ENCODE measurements around the gene SOHLH1.

SOHLH1 gene

GRCh38 chr9:135659252-135659651, 40.0 kb downstream of the SOHLH1 start:
- DNase-seq: no peak

GRCh38 chr9:135657416-135657815, 41.9 kb downstream of the SOHLH1 start:
- DNase-seq: no peak

GRCh38 chr9:135655317-135655716, 44.0 kb downstream of the SOHLH1 start:
- no peak for DNase-seq

GRCh38 chr9:135650408-135650807, 48.9 kb downstream of the SOHLH1 start:
- no peak for DNase-seq

DNA sequence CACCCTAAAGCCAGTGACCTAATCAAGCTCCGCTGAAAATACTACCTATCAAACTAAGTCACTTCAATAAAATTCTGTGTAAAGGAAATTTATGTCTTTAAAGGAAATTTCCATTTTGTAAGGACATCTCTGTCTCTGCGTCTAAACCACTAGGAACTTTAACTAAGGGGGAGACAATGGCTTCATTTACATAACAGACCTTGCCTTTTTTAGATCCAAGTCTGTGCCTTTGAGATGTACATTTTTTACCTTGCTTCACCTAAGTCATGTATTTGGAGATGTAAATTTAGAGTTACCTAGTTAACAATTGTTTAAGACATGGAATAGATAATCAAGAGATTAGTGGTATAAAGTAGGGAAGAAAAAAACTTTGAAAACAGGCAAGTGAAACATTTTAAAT, 49.8 kb downstream of the SOHLH1 start:
- no peak for DNase-seq

- DNase-seq: no peak
These were observed 50.5 kb downstream of the SOHLH1 start for GRCh38 chr9:135648494-135649410.

- DNase-seq: no peak
These were observed 51.4 kb downstream of the SOHLH1 start for GRCh38 chr9:135647884-135648283.

GRCh38 chr9:135644631-135645218, 54.6 kb downstream of the SOHLH1 start:
- no peak for DNase-seq
